Uterus (tissue), 2 donors: Measurements from ENCODE around the gene CDC16.

ENCODE experiments used
- POLR2A ChIP-seq, 2 donors: fragments of 450-650 bp; IDR thresholded peaks; one replicate each; pipeline ENCODE4 v1.6.1; 2016; ENCODE audit warnings: antibody characterized with exemption in 2 of 2, mild to moderate bottlenecking in 1 of 2, moderate library complexity in 1 of 2
- TF ChIP-seq, protein P1 (sequence below), 4 experiments: fragments of 200-600 bp in 2 of 4; fragments of 450-650 bp in 2 of 4; sonication (generic) in 2 of 4; IDR thresholded peaks; one replicate each; pipeline ENCODE4 v1.5.1; 2016 to 2019; ENCODE audit warnings: antibody characterized with exemption in 4 of 4, mild to moderate bottlenecking in 2 of 4, moderate library complexity in 1 of 4

DNA sequence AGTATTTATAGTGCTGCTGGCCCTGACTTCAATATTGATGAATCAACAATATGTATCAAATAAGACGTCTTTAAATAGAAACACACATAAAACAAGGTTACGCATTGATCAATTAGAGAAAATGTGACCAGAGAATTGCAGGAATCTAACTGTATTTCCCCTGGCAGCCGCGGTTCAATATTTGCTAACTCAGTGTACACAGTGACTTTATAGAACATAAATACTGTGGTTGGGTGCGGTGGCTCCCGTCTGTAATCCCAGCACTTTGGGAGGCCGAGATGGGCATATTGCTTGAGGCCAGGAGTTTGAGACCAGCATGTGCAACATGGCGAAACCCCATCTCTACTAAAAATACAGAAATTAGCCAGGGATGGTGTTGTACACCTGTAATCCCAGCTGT is 23.9 kb downstream of the CDC16 start:
- TF ChIP-seq, protein P1, sequence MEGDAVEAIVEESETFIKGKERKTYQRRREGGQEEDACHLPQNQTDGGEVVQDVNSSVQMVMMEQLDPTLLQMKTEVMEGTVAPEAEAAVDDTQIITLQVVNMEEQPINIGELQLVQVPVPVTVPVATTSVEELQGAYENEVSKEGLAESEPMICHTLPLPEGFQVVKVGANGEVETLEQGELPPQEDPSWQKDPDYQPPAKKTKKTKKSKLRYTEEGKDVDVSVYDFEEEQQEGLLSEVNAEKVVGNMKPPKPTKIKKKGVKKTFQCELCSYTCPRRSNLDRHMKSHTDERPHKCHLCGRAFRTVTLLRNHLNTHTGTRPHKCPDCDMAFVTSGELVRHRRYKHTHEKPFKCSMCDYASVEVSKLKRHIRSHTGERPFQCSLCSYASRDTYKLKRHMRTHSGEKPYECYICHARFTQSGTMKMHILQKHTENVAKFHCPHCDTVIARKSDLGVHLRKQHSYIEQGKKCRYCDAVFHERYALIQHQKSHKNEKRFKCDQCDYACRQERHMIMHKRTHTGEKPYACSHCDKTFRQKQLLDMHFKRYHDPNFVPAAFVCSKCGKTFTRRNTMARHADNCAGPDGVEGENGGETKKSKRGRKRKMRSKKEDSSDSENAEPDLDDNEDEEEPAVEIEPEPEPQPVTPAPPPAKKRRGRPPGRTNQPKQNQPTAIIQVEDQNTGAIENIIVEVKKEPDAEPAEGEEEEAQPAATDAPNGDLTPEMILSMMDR (IDR thresholded peaks at IDR 0.05), result no peak
- TF ChIP-seq POLR2A (IDR thresholded peaks at IDR 0.05), result no peak
